Measurements from ENCODE around the gene DNAH7. TPM values are rescaled to one million over a fixed set of nuclear protein-coding genes. Genes with fewer than 3 reads are reported as not detected.

Gene DNAH7
- total RNA-seq, 1 experiment from 2014 or later = 0.98 TPM

DNA sequence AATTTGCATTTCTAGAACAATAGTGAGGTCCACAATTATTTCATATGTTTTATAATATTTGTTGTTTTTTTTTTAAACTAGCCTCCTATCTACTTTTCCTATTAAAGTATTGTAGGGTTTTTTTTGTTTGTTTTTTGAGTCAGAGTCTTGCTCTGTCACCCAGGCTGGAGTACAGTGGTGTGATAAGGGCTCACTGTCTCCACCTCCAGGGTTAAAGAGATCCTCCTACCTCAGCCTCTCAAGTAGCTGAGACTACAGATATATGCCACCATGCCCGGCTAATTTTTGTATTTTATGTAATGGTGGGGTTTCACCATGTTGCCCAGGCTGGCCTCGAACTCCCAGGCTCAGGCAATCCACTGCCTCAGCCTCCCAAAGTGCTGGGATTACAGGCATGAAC, 289.1 kb downstream of the DNAH7 start:
- intact Hi-C loops (cut with micrococcal nuclease) = no loop called here
- no peaks in the 10 kb centered on the region for H3K9me3 Mint-ChIP-seq (ENCODE audit: unreplicated experiment)
- TF ChIP-seq, protein P1, sequence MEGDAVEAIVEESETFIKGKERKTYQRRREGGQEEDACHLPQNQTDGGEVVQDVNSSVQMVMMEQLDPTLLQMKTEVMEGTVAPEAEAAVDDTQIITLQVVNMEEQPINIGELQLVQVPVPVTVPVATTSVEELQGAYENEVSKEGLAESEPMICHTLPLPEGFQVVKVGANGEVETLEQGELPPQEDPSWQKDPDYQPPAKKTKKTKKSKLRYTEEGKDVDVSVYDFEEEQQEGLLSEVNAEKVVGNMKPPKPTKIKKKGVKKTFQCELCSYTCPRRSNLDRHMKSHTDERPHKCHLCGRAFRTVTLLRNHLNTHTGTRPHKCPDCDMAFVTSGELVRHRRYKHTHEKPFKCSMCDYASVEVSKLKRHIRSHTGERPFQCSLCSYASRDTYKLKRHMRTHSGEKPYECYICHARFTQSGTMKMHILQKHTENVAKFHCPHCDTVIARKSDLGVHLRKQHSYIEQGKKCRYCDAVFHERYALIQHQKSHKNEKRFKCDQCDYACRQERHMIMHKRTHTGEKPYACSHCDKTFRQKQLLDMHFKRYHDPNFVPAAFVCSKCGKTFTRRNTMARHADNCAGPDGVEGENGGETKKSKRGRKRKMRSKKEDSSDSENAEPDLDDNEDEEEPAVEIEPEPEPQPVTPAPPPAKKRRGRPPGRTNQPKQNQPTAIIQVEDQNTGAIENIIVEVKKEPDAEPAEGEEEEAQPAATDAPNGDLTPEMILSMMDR (IDR thresholded peaks at IDR 0.05; ENCODE audit: unreplicated experiment) = no peak
- ChIA-PET CTCF (no interaction called here), POLR2A (no interaction called here)
- DNase-seq (ENCODE audit: unreplicated experiment) = no peak
- BruUV-seq (replicated peaks) = no TSS peak
- no peak overlapping the region for H3K27ac Mint-ChIP-seq (ENCODE audit: low read depth, unreplicated experiment)
- no peaks in the 10 kb centered on the region for H3K36me3 Mint-ChIP-seq (ENCODE audit: insufficient read depth, unreplicated experiment)
- no peaks in the 10 kb centered on the region for H3K27me3 Mint-ChIP-seq (ENCODE audit: insufficient read depth, unreplicated experiment)
- no peak overlapping the region for H3K4me3 Mint-ChIP-seq (ENCODE audit: unreplicated experiment)
- H3K4me1 Mint-ChIP-seq (ENCODE audit: insufficient read depth, unreplicated experiment) = no peaks in the 10 kb centered on the region

DNA sequence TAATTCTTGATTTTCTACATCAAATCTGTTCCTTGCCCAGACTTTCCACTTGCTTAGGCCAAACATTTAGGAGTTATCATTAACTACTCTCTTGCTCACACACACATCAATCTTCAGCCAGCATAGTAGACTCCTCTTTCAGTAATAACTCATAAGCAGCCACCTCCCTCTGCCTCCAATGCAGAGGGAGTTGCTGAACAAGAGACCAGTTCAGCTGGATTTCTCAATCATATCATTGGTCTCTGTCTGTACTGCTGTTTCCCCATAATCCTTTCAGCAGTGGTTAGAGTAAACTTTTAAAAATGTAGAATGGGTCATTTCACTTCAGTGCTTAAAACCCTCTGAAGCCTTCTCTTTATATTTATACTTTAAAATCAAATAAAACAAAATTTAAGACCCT, 298.7 kb downstream of the DNAH7 start:
- ChIA-PET CTCF (interaction anchor here (0.6 to 0.7 kb wide), 2 partner anchors 12 to 107 kb away, joined by 3 to 5 read pairs; no protein-coding TSS in a partner anchor), POLR2A (no interaction called here)
- DNase-seq (ENCODE audit: unreplicated experiment) = no peak
- Mint-ChIP-seq H3K27me3 (ENCODE audit: insufficient read depth, unreplicated experiment) (no peaks in the 10 kb centered on the region), H3K9me3 (ENCODE audit: unreplicated experiment) (peaks cover 25% of the 10 kb centered on the region), H3K4me1 (ENCODE audit: insufficient read depth, unreplicated experiment) (no peaks in the 10 kb centered on the region), H3K36me3 (ENCODE audit: insufficient read depth, unreplicated experiment) (peaks cover 7% of the 10 kb centered on the region), H3K27ac (ENCODE audit: low read depth, unreplicated experiment) (no peak overlapping the region), H3K4me3 (ENCODE audit: unreplicated experiment) (no peak overlapping the region)
- BruUV-seq (replicated peaks) = no TSS peak
- TF ChIP-seq, protein P1 (IDR thresholded peaks at IDR 0.05; ENCODE audit: unreplicated experiment) = no peak
- intact Hi-C loops (cut with micrococcal nuclease) = no loop called here

DNA sequence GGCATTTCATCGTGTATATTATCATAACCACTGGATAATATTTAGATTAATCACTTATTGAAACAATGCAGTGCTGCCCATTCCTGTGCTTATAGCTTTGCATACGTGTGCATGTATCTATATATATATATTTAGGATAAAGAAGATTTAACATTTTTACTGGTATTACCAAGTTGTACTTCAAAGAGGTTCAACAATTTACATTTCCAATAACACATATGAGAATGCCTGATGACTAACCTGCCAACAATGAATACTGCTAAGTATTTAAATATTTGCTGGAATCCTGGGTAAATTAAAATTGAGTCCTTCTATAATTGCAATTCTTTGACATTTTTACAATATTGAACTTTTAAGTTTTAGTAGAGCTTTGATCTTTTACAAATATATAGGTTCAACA, 300.2 kb downstream of the DNAH7 start:
- no peaks in the 10 kb centered on the region for H3K4me1 Mint-ChIP-seq (ENCODE audit: insufficient read depth, unreplicated experiment)
- CTCF ChIA-PET = no interaction called here
- DNase-seq (ENCODE audit: unreplicated experiment) = no peak
- POLR2A ChIA-PET = no interaction called here
- H3K9me3 Mint-ChIP-seq (ENCODE audit: unreplicated experiment) = peaks cover 35% of the 10 kb centered on the region
- BruUV-seq (replicated peaks) = no TSS peak
- no peak overlapping the region for H3K27ac Mint-ChIP-seq (ENCODE audit: low read depth, unreplicated experiment)
- no peak overlapping the region for H3K4me3 Mint-ChIP-seq (ENCODE audit: unreplicated experiment)
- intact Hi-C loops (cut with micrococcal nuclease) = no loop called here
- no peaks in the 10 kb centered on the region for H3K27me3 Mint-ChIP-seq (ENCODE audit: insufficient read depth, unreplicated experiment)
- H3K36me3 Mint-ChIP-seq (ENCODE audit: insufficient read depth, unreplicated experiment) = peaks cover 7% of the 10 kb centered on the region
- TF ChIP-seq, protein P1 (IDR thresholded peaks at IDR 0.05; ENCODE audit: unreplicated experiment) = no peak

DNA sequence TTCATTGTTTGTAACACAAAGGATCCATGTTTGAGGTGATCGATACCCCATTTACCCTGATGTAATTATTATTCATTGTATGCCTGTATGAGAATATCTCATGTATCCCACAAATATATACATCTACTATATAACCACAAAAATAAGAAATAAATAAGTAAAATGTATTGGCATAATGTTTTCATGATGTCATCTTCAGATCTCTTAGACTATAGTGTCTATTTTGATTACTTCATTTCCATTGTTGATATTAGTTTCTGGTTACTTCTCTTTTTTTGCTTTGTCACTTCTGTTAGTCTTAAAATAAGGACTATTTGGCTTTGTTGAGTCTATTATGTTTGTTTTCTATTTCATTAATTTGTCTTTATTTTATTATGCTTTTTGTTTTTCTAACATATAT, 301.9 kb downstream of the DNAH7 start:
- TF ChIP-seq, protein P1 (IDR thresholded peaks at IDR 0.05; ENCODE audit: unreplicated experiment) = no peak
- no TSS peak for BruUV-seq (replicated peaks)
- peaks cover 52% of the 10 kb centered on the region for H3K9me3 Mint-ChIP-seq (ENCODE audit: unreplicated experiment)
- no peak overlapping the region for H3K4me3 Mint-ChIP-seq (ENCODE audit: unreplicated experiment)
- POLR2A ChIA-PET = no interaction called here
- intact Hi-C loops (cut with micrococcal nuclease) = no loop called here
- no peak overlapping the region for H3K27ac Mint-ChIP-seq (ENCODE audit: low read depth, unreplicated experiment)
- CTCF ChIA-PET = no interaction called here
- no peaks in the 10 kb centered on the region for H3K4me1 Mint-ChIP-seq (ENCODE audit: insufficient read depth, unreplicated experiment)
- H3K36me3 Mint-ChIP-seq (ENCODE audit: insufficient read depth, unreplicated experiment) = peaks cover 7% of the 10 kb centered on the region
- DNase-seq (ENCODE audit: unreplicated experiment) = no peak
- H3K27me3 Mint-ChIP-seq (ENCODE audit: insufficient read depth, unreplicated experiment) = no peaks in the 10 kb centered on the region

All from MCF 10A (cell line).